HG03439 (cell line): Measurements from ENCODE around the gene IGFBP3.
"Not testable (repeated sequence)": the region's sequence is repeated elsewhere in the genome, so short reads cannot be mapped to it uniquely, and the experiment has no call there.

Experiments
- ATAC-seq: cut with Tn5 transposase; IDR thresholded peaks from one replicate; pipeline ENCODE4 v1.9.1; 2021; ENCODE audit warnings: mild to moderate bottlenecking, moderate library complexity; ENCODE audit not compliant: unreplicated experiment

IGFBP3 gene

GRCh38 chr7:45920502-45921380, at the start of gene IGFBP3:
Gene IGFBP3 (minus strand): TSS chr7:45921272. CDS start chr7:45921140, 132 bp downstream.
- no peak for ATAC-seq

GRCh38 chr7:45970454-45970853, 49.4 kb upstream of the IGFBP3 start:
- ATAC-seq = no peak

- no peak for ATAC-seq
Observed at GRCh38 chr7:45969940-45970339, 48.9 kb upstream of the IGFBP3 start.

- no peak for ATAC-seq
Observed at GRCh38 chr7:45968856-45969541, 47.9 kb upstream of the IGFBP3 start.

- no peak for ATAC-seq
Observed at GRCh38 chr7:45968312-45968711, 47.2 kb upstream of the IGFBP3 start.

GRCh38 chr7:45967591-45968157, 46.6 kb upstream of the IGFBP3 start:
- no peak for ATAC-seq

- ATAC-seq = no peak
Observed at GRCh38 chr7:45962861-45963260, 41.8 kb upstream of the IGFBP3 start.

GRCh38 chr7:45957721-45958120, 36.6 kb upstream of the IGFBP3 start:
- no peak for ATAC-seq

GRCh38 chr7:45955286-45955685, 34.2 kb upstream of the IGFBP3 start:
- no peak for ATAC-seq

- ATAC-seq = not testable (repeated sequence)
Observed at GRCh38 chr7:45953055-45953454, 32.0 kb upstream of the IGFBP3 start.

GRCh38 chr7:45944058-45944457, 23.0 kb upstream of the IGFBP3 start:
- ATAC-seq = no peak

- ATAC-seq = no peak
Observed at GRCh38 chr7:45940939-45941338, 19.9 kb upstream of the IGFBP3 start.

- not testable (repeated sequence) for ATAC-seq
Observed at GRCh38 chr7:45940237-45940781, 19.2 kb upstream of the IGFBP3 start.

- no peak for ATAC-seq
Observed at GRCh38 chr7:45939574-45939973, 18.5 kb upstream of the IGFBP3 start.

GRCh38 chr7:45938626-45939302, 17.7 kb upstream of the IGFBP3 start:
- ATAC-seq = no peak

GRCh38 chr7:45937862-45938261, 16.8 kb upstream of the IGFBP3 start:
- no peak for ATAC-seq

GRCh38 chr7:45937301-45937700, 16.2 kb upstream of the IGFBP3 start:
- no peak for ATAC-seq

GRCh38 chr7:45930967-45931366, 9.9 kb upstream of the IGFBP3 start:
- ATAC-seq = no peak

GRCh38 chr7:45927721-45928120, 6.6 kb upstream of the IGFBP3 start:
- no peak for ATAC-seq

- ATAC-seq = no peak
Observed at GRCh38 chr7:45924283-45924682, 3.2 kb upstream of the IGFBP3 start.

- ATAC-seq = no peak
Observed at GRCh38 chr7:45923818-45924217, 2.7 kb upstream of the IGFBP3 start.
